GM12878 (cell line): ENCODE measurements around the gene SH3GL3. TPM values are rescaled to one million over a fixed set of nuclear protein-coding genes. Genes with fewer than 3 reads are reported as not detected.

ENCODE experiments used
- ATAC-seq: fragments of 200-7000 bp; cut with Tn5 transposase; 3 replicates; pipeline ENCODE4 v1.9.1; 2020; ENCODE audit warnings: mild to moderate bottlenecking, moderate library complexity
- BruUV-seq: library from RNA; stranded (reverse); fragments of 400-500 nt; replicated peaks from 2 replicates; lab custom pipeline; 2021; lab: Mats Ljungman, UMichigan
- CTCF ChIA-PET: fragments of 300-600 bp; sonication (Branson Sonifier 250); formaldehyde crosslinking; extraction: SDS; loops from one replicate; lab custom pipeline; 2021; ENCODE audit warnings: inconsistent platforms; lab: Yijun Ruan, JAX
- POLR2A ChIA-PET: fragments of 350-600 bp; formaldehyde crosslinking; extraction: SDS; loops from one replicate; lab custom pipeline; 2021; ENCODE audit warnings: inconsistent platforms; lab: Charles Lee
- RAD21 ChIA-PET: fragments of 300-600 bp; sonication (Branson Sonifier 250); formaldehyde crosslinking; loops from one replicate; lab custom pipeline; 2023; ENCODE audit warnings: antibody characterized with exemption; ENCODE audit not compliant: unreplicated experiment; lab: Charles Lee
- SMC1A ChIA-PET: fragments of 300-600 bp; sonication (Branson Sonifier 250); formaldehyde crosslinking; loops from one replicate; lab custom pipeline; 2023; ENCODE audit not compliant: unreplicated experiment, uncharacterized antibody; lab: Charles Lee
- DNase-seq: peaks from one replicate; pipeline ENCODE4 v3.0.0-alpha.2; 2011; ENCODE audit warnings: low read depth, low spot score
- FAIRE-seq: peaks from 3 replicates; lab custom pipeline; 2011; peaks lifted over from hg19 to GRCh38; lab: Jason Lieb, UNC
- H2AFZ ChIP-seq: 2 replicates; pipeline ENCODE4 v1.6.0; 2011; ENCODE audit warnings: low read depth, low read length, control low read depth; ENCODE audit not compliant: control insufficient read depth
- H3K27ac ChIP-seq: 2 replicates; pipeline ENCODE4 v1.5.1; 2011; ENCODE audit warnings: control low read depth; ENCODE audit not compliant: control insufficient read depth, insufficient read depth
- H3K27me3 ChIP-seq, 2 experiments: replicated peaks in 1 of 2; 2 replicates each; pipeline versions ENCODE4 v1.6.0 to v1.6.1; 2011; ENCODE audit warnings: low read length in 1 of 2; ENCODE audit not compliant: control insufficient read depth in 2 of 2, insufficient read depth in 2 of 2
- H3K36me3 ChIP-seq, 2 experiments: 2 replicates each; pipeline ENCODE4 v1.5.1; 2011; ENCODE audit warnings: low read length in 1 of 2; ENCODE audit not compliant: control insufficient read depth in 2 of 2, insufficient read depth in 2 of 2
- H3K4me1 ChIP-seq: 2 replicates; pipeline ENCODE4 v1.6.1; 2011; ENCODE audit warnings: mild to moderate bottlenecking, low read length, moderate library complexity, mixed read lengths; ENCODE audit not compliant: control insufficient read depth, insufficient read depth
- H3K4me2 ChIP-seq: 2 replicates; pipeline ENCODE4 v1.6.0; 2011; ENCODE audit warnings: control low read depth; ENCODE audit not compliant: control insufficient read depth, insufficient read depth
- H3K4me3 ChIP-seq: fragments of 200-600 bp; sonication (generic); 2 replicates; pipeline ENCODE4 v1.5.1; 2016
- H3K79me2 ChIP-seq: 2 replicates; pipeline ENCODE4 v1.6.0; 2011; ENCODE audit warnings: low read length; ENCODE audit not compliant: control insufficient read depth, insufficient read depth
- H3K9ac ChIP-seq: 2 replicates; pipeline ENCODE4 v1.8.0; 2011; ENCODE audit warnings: low read length, control low read depth, mixed read lengths; ENCODE audit not compliant: control insufficient read depth, insufficient read depth
- H3K9me3 ChIP-seq: replicated peaks from 3 replicates; pipeline ENCODE4 v1.5.1; 2011; ENCODE audit warnings: mild to moderate bottlenecking, low read length; ENCODE audit not compliant: control insufficient read depth, insufficient read depth
- H4K20me1 ChIP-seq: 2 replicates; pipeline ENCODE4 v1.6.0; 2011; ENCODE audit not compliant: control insufficient read depth, insufficient read depth
- BRCA1 ChIP-seq: IDR thresholded peaks from 2 replicates; pipeline ENCODE4 v1.6.1; 2011; ENCODE audit warnings: low read depth, low read length, improper control_type of control experiment
- CBX3 ChIP-seq: fragments of 200-600 bp; sonication (generic); IDR thresholded peaks from 2 replicates; pipeline ENCODE4 v1.6.1; 2016; ENCODE audit warnings: low read depth, borderline replicate concordance
- CHD2 ChIP-seq: IDR thresholded peaks from 2 replicates; pipeline ENCODE4 v1.6.1; 2011; ENCODE audit warnings: low read depth, low read length, improper control_type of control experiment, borderline replicate concordance
- ELK1 ChIP-seq: IDR thresholded peaks from 2 replicates; pipeline ENCODE4 v1.6.1; 2012; ENCODE audit warnings: low read depth, low read length, improper control_type of control experiment
- FOXK2 ChIP-seq: fragments of 450-650 bp; IDR thresholded peaks from 2 replicates; pipeline ENCODE4 v1.6.1; 2017; ENCODE audit warnings: mild to moderate bottlenecking, moderate library complexity
- FOXM1 ChIP-seq: IDR thresholded peaks from 2 replicates; pipeline ENCODE4 v1.6.1; 2012; ENCODE audit warnings: low read depth, mild to moderate bottlenecking, inconsistent platforms, low read length, moderate library complexity
- GABPA ChIP-seq: IDR thresholded peaks from 2 replicates; pipeline ENCODE4 v1.6.1; 2014; ENCODE audit warnings: antibody characterized with exemption, low read depth, mild to moderate bottlenecking, inconsistent platforms
- IRF3 ChIP-seq: fragments of 450-650 bp; IDR thresholded peaks from 2 replicates; pipeline ENCODE4 v1.6.1; 2014; ENCODE audit warnings: mild to moderate bottlenecking
- KAT2A ChIP-seq: conservative IDR thresholded peaks from 2 replicates; pipeline ENCODE4 v1.6.1; 2011; ENCODE audit warnings: low read depth, low read length; ENCODE audit not compliant: control insufficient read depth
- PAX8 ChIP-seq: fragments of 450-650 bp; IDR thresholded peaks from 2 replicates; pipeline ENCODE4 v1.6.1; 2017; ENCODE audit warnings: mild to moderate bottlenecking, moderate library complexity
- PBX3 ChIP-seq: IDR thresholded peaks from 2 replicates; pipeline ENCODE4 v1.6.1; 2011; ENCODE audit warnings: mild to moderate bottlenecking, low read depth, low read length, moderate library complexity; ENCODE audit not compliant: insufficient replicate concordance
- RELA ChIP-seq: fragments of 450-650 bp; IDR thresholded peaks from 2 replicates; pipeline ENCODE4 v1.8.0; 2014; ENCODE audit warnings: borderline replicate concordance; ENCODE audit not compliant: partially characterized antibody
- SP1 ChIP-seq: IDR thresholded peaks from one replicate; pipeline ENCODE4 v1.6.1; 2011; ENCODE audit warnings: low read depth, low read length
- ZBTB33 ChIP-seq: fragments of 450-650 bp; IDR thresholded peaks from 2 replicates; pipeline ENCODE4 v1.6.1; 2017; ENCODE audit warnings: mild to moderate bottlenecking
- ZBTB40 ChIP-seq: fragments of 450-650 bp; IDR thresholded peaks from 2 replicates; pipeline ENCODE4 v1.6.1; 2016; ENCODE audit warnings: mild to moderate bottlenecking, moderate library complexity, borderline replicate concordance
- ZNF384 ChIP-seq: IDR thresholded peaks from 2 replicates; pipeline ENCODE4 v1.6.1; 2012; ENCODE audit warnings: low read depth, mild to moderate bottlenecking, low read length, improper control_type of control experiment, borderline replicate concordance
- WGBS: methylation state at CpG from one replicate; pipeline ENCODE4 v1.1.6; 2016; ENCODE audit warnings: low lambda C conversion rate; ENCODE audit not compliant: insufficient replicate concordance, insufficient coverage; ENCODE audit errors: missing lambda C conversion rate; 5-methylcytosine and 5-hydroxymethylcytosine counted together
- in situ Hi-C: fragments of 300-500 bp; cut with MboI; formaldehyde crosslinking; loops from 9 replicates; pipeline ENCODE4 v1.14.3; 2018; ENCODE audit warnings: mixed read lengths
- intact Hi-C: fragments of 100-400 bp; cut with micrococcal nuclease; formaldehyde crosslinking; loops from one replicate; pipeline ENCODE4 v1.14.2; 2022; ENCODE audit not compliant: unreplicated experiment
- polyA plus RNA-seq, 11 experiments: library from polyadenylated mRNA; depleted of rRNA in 4 of 11; unstranded in 6 of 11; stranded (reverse) in 5 of 11; fragments of >200 nt; fragmentation: Nextera tagmentation in 4 of 11; fragmentation: Illumina TruSeq in 1 of 11; extraction: Ambion mirVana in 4 of 11; extraction: Trizol in 1 of 11; gene quantifications; 1 replicate in 1 of 11; 2 replicates in 10 of 11; pipeline versions ENCODE4 v1.2.1 to v1.2.3, GENCODE V29; 2011 to 2016; ENCODE audit warnings: inconsistent platforms in 2 of 11, missing spikeins in 2 of 11, low read depth in 1 of 11
- total RNA-seq, 4 experiments: library from RNA; depleted of rRNA in 3 of 4; stranded (reverse); fragments of >200 nt in 3 of 4; fragmentation: Illumina TruSeq in 1 of 4; extraction: Trizol in 1 of 4; gene quantifications; 2 replicates each; pipeline versions ENCODE4 v1.2.1 to v1.2.3, GENCODE V29; 2013 to 2021

The SH3GL3 gene
- total and polyA plus RNA-seq, 10 of the 15 experiments (the other 5 are each of a cell fraction or from before 2014, with no cell fraction given): not detected

GRCh38 chr15:83398626-83399025, 48.5 kb upstream of the SH3GL3 start (continued):
- TF ChIP-seq CHD2 (no peak), CBX3 (no peak), ZNF384 (no peak), IRF3 (no peak), RELA (no peak), KAT2A (no peak), PBX3 (no peak), FOXM1 (no peak)

GRCh38 chr15:83404121-83404520, 43.0 kb upstream of the SH3GL3 start:
- H4K20me1 ChIP-seq: no peaks in the 10 kb centered on the region
- H3K4me2 ChIP-seq: no peak overlapping the region
- WGBS: 41% methylated on average over 3 of the region's 3 CpGs
- FAIRE-seq: no peak
- intact Hi-C loops: no loop called here
- H3K79me2 ChIP-seq: no peaks in the 10 kb centered on the region
- no peak overlapping the region for H3K9ac ChIP-seq
- SMC1A ChIA-PET: no interaction called here
- H3K27ac ChIP-seq: no peak overlapping the region
- no TSS peak for BruUV-seq
- in situ Hi-C loops: no loop called here
- H2AFZ ChIP-seq: no peak overlapping the region
- POLR2A ChIA-PET: no interaction called here
- no peaks in the 10 kb centered on the region for H3K4me1 ChIP-seq
- no peaks in the 10 kb centered on the region for H3K9me3 ChIP-seq
- H3K36me3 ChIP-seq: no peaks in the 10 kb centered on the region
- H3K4me3 ChIP-seq: no peak overlapping the region
- no peak for ATAC-seq
- CTCF ChIA-PET: no interaction called here
- H3K27me3 ChIP-seq: peaks cover 0 to 2% of the 10 kb centered on the region in 2 experiments; a peak in 3 of 4 replicates
- RAD21 ChIA-PET: no interaction called here
- no peak for DNase-seq
- TF ChIP-seq PAX8 (no peak), BRCA1 (no peak), FOXK2 (no peak), SP1 (no peak), ZBTB33 (no peak), ELK1 (no peak), GABPA (no peak), ZBTB40 (no peak)
